HUES48 (cell line): ENCODE measurements around the gene AOC3.
"Not testable (repeated sequence)": the region's sequence is repeated elsewhere in the genome, so short reads cannot be mapped to it uniquely, and the experiment has no call there.

Experiments used
- H3K27ac ChIP-seq: one replicate; pipeline ENCODE4 v1.7.0; 2013; ENCODE audit warnings: low read depth, low read length, inconsistent platforms
- H3K27me3 ChIP-seq: 2 replicates; pipeline ENCODE4 v1.6.1; 2013; ENCODE audit warnings: mild to moderate bottlenecking, low read length; ENCODE audit not compliant: control insufficient read depth, insufficient read depth
- H3K36me3 ChIP-seq: 2 replicates; pipeline ENCODE4 v1.6.1; 2013; ENCODE audit warnings: low read length; ENCODE audit not compliant: control insufficient read depth, insufficient read depth
- H3K4me1 ChIP-seq: 2 replicates; pipeline ENCODE4 v1.6.1; 2013; ENCODE audit warnings: mild to moderate bottlenecking, low read length; ENCODE audit not compliant: control insufficient read depth, insufficient read depth
- H3K4me3 ChIP-seq: 2 replicates; pipeline ENCODE4 v1.5.1; 2013; ENCODE audit warnings: mild to moderate bottlenecking, low read depth, low read length
- H3K9ac ChIP-seq: 2 replicates; pipeline ENCODE4 v1.6.1; 2013; ENCODE audit warnings: mild to moderate bottlenecking, low read depth, low read length, moderate library complexity
- H3K9me3 ChIP-seq: 2 replicates; pipeline ENCODE4 v1.6.1; 2013; ENCODE audit warnings: low read length; ENCODE audit not compliant: control insufficient read depth, insufficient read depth

AOC3 gene

DNA sequence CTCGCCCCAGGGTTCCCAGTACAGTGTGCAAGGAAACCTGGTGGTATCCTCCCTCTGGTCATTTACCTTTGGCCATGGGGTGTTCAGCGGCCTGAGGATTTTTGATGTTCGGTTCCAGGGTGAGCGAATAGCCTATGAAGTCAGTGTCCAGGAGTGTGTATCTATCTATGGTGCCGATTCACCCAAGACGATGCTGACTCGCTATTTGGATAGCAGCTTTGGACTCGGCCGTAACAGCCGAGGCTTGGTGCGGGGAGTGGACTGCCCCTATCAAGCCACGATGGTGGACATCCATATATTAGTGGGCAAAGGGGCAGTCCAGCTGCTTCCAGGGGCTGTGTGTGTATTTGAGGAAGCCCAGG is 5.5 kb upstream of the AOC3 start:
- Histone ChIP-seq H3K4me1 (no peaks in the 10 kb centered on the region), H3K27ac (no peak overlapping the region), H3K9ac (no peak overlapping the region), H3K9me3 (no peaks in the 10 kb centered on the region), H3K4me3 (no peak overlapping the region), H3K36me3 (peaks cover 53% of the 10 kb centered on the region), H3K27me3 (no peaks in the 10 kb centered on the region)

DNA sequence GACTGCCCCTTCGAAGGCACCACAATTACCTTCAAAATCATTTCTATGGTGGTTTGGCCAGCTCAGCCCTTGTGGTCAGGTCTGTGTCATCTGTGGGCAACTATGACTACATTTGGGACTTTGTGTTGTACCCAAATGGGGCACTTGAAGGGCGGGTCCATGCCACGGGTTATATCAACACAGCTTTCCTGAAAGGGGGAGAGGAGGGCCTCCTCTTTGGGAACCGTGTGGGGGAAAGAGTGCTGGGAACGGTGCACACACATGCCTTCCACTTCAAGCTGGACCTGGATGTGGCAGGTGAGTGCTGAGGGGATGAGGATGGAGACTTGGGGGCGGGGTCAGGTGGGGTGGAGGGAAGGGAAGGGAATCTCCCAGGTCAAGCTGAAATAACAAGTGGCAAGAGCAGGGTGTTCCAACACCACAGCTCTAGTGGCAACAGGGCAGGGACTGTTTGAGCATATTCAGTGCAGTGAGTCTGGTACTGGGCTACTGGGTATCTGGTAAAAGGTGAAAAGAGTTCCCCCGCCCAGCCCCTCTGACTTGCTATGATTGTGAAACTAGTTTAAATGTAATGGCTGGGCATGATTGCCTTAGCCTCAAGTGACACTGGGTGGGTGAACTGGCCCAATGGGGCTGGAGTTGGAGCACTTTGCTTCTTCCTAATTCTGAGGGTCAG is 4.9 kb upstream of the AOC3 start:
- peaks cover 49% of the 10 kb centered on the region for H3K36me3 ChIP-seq
- H3K27me3 ChIP-seq, result no peaks in the 10 kb centered on the region

GRCh38 chr17:42846594-42847280 is 4.3 kb upstream of the AOC3 start:
- H3K9me3 ChIP-seq, result no peaks in the 10 kb centered on the region
- no peak overlapping the region for H3K4me3 ChIP-seq
- H3K4me1 ChIP-seq, result no peaks in the 10 kb centered on the region
- H3K27me3 ChIP-seq, result no peaks in the 10 kb centered on the region
- no peak overlapping the region for H3K9ac ChIP-seq
- H3K27ac ChIP-seq, result no peak overlapping the region
- H3K36me3 ChIP-seq, result peaks cover 42% of the 10 kb centered on the region

More for the DNA sequence above, 4.9 kb upstream of the AOC3 start:
- H3K4me1 ChIP-seq, result no peaks in the 10 kb centered on the region
- no peak overlapping the region for H3K4me3 ChIP-seq
- H3K9me3 ChIP-seq, result no peaks in the 10 kb centered on the region
- no peak overlapping the region for H3K9ac ChIP-seq
- H3K27ac ChIP-seq, result no peak overlapping the region

DNA sequence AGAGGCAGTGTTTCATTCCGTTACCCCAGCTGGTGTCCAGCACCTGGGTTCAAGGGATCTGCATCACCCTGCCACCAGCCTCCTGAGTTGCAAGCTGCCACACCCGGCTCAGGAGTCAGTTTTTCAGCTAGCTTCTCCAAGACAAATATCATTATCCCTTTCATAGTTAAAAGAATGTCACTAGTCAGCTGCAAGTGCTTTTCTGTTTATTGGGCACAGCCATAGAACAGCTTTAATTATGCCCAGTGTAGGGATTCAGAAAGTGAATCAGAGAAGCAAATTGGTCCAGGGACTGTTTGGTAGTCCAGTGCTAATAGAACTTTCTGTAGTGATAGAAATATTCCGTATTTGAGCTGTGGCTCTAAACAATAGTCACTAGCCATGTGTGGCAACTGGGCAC is 2.9 kb upstream of the AOC3 start:
- Histone ChIP-seq H3K27ac (no peak overlapping the region), H3K4me1 (no peaks in the 10 kb centered on the region), H3K9me3 (no peaks in the 10 kb centered on the region), H3K4me3 (no peak overlapping the region), H3K36me3 (peaks cover 28% of the 10 kb centered on the region), H3K9ac (no peak overlapping the region), H3K27me3 (no peaks in the 10 kb centered on the region)

DNA sequence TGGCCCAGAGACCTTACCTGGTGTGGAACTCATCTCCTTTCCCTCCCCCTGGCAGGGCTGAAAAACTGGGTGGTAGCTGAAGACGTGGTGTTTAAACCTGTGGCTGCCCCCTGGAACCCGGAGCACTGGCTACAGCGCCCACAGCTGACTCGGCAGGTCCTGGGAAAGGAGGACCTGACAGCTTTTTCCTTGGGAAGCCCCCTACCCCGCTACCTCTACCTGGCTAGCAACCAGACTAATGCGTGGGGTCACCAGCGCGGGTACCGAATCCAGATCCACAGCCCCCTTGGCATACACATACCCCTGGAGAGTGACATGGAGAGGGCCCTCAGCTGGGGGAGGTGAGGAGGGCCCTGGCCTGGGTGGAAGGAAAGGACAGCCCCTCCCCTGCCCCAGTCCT is 2.0 kb upstream of the AOC3 start:
- Histone ChIP-seq H3K27me3 (no peaks in the 10 kb centered on the region), H3K4me3 (no peak overlapping the region), H3K36me3 (peaks cover 19% of the 10 kb centered on the region), H3K9ac (no peak overlapping the region), H3K9me3 (no peaks in the 10 kb centered on the region), H3K4me1 (no peaks in the 10 kb centered on the region), H3K27ac (no peak overlapping the region)

- Histone ChIP-seq H3K9ac (no peak overlapping the region), H3K9me3 (no peaks in the 10 kb centered on the region), H3K4me1 (no peaks in the 10 kb centered on the region), H3K27ac (no peak overlapping the region), H3K4me3 (no peak overlapping the region), H3K36me3 (peaks cover 13% of the 10 kb centered on the region), H3K27me3 (no peaks in the 10 kb centered on the region)
Observed at GRCh38 chr17:42849451-42850181, 1.4 kb upstream of the AOC3 start.

DNA sequence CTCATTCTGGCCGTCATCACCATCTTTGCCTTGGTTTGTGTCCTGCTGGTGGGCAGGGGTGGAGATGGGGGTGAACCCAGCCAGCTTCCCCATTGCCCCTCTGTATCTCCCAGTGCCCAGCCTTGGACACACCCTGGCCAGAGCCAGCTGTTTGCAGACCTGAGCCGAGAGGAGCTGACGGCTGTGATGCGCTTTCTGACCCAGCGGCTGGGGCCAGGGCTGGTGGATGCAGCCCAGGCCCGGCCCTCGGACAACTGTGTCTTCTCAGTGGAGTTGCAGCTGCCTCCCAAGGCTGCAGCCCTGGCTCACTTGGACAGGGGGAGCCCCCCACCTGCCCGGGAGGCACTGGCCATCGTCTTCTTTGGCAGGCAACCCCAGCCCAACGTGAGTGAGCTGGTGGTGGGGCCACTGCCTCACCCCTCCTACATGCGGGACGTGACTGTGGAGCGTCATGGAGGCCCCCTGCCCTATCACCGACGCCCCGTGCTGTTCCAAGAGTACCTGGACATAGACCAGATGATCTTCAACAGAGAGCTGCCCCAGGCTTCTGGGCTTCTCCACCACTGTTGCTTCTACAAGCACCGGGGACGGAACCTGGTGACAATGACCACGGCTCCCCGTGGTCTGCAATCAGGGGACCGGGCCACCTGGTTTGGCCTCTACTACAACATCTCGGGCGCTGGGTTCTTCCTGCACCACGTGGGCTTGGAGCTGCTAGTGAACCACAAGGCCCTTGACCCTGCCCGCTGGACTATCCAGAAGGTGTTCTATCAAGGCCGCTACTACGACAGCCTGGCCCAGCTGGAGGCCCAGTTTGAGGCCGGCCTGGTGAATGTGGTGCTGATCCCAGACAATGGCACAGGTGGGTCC is 607 bp downstream of the AOC3 start:
- not testable (repeated sequence) for H3K27me3 ChIP-seq, H3K9ac ChIP-seq

GRCh38 chr17:42852351-42852750 is 1.4 kb downstream of the AOC3 start:
- no peaks in the 10 kb centered on the region for H3K4me1 ChIP-seq
- H3K27me3 ChIP-seq, result no peaks in the 10 kb centered on the region
- H3K9ac ChIP-seq, result no peak overlapping the region
- H3K36me3 ChIP-seq, result no peaks in the 10 kb centered on the region
- no peaks in the 10 kb centered on the region for H3K9me3 ChIP-seq
- H3K27ac ChIP-seq, result no peak overlapping the region
- H3K4me3 ChIP-seq, result no peak overlapping the region

More for the DNA sequence above, 607 bp downstream of the AOC3 start:
- not testable (repeated sequence) for H3K4me1 ChIP-seq, H3K27ac ChIP-seq, H3K9me3 ChIP-seq, H3K36me3 ChIP-seq, H3K4me3 ChIP-seq

DNA sequence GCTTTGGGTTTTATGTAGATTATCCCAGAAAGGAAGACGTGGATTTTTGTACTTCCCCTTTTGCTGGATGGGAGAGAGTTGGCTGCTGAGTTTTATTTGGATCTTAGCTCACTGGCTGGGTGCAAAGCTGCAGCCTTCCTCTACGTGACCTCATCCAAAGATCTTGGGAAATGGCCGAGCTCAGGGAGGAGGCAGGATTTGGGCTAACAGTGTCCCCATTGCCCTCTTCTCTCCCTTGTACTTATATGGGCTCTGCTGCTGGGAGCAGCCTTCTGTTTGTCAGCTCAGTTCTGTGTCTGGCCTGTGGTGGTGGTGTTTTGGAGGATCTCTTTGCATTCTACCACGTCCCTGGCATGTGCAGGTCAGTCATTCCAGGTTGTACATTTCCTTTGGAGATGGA is 2.0 kb downstream of the AOC3 start:
- Histone ChIP-seq H3K4me1 (no peaks in the 10 kb centered on the region), H3K36me3 (no peaks in the 10 kb centered on the region), H3K27ac (no peak overlapping the region), H3K9me3 (no peaks in the 10 kb centered on the region), H3K9ac (no peak overlapping the region), H3K27me3 (no peaks in the 10 kb centered on the region), H3K4me3 (no peak overlapping the region)

GRCh38 chr17:42853597-42853967 is 2.6 kb downstream of the AOC3 start:
- H3K27me3 ChIP-seq, result no peaks in the 10 kb centered on the region
- no peaks in the 10 kb centered on the region for H3K4me1 ChIP-seq
- no peaks in the 10 kb centered on the region for H3K9me3 ChIP-seq
- H3K27ac ChIP-seq, result no peak overlapping the region
- no peak overlapping the region for H3K9ac ChIP-seq
- no peak overlapping the region for H3K4me3 ChIP-seq
- H3K36me3 ChIP-seq, result no peaks in the 10 kb centered on the region
